ENCODE results near the gene TSHR.

DNA sequence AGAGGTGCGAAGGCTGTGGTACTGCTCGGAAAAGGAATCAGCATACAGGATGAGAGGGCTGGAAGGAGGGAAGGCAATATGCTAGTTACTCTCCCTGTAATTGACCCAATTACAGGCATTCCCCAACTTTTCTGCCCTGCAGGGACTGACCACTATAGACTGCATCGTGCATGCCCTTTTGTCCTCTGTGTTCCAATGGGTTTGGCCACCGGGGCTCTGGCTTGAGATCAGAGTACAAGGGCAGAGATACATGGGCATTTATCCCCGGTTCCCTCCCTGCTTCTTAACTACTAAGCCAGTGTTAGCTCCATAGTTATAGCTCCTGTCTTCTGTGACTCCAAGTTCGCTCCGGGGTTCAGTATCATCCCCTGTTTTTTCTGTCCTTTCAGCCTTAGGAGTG lies 205.7 kb downstream of the TSHR start:
- TF ChIP-seq HMGA2 (CRISPR knock-in tag; IDR thresholded peaks at IDR 0.05): no peak
- TF ChIP-seq, protein P1, sequence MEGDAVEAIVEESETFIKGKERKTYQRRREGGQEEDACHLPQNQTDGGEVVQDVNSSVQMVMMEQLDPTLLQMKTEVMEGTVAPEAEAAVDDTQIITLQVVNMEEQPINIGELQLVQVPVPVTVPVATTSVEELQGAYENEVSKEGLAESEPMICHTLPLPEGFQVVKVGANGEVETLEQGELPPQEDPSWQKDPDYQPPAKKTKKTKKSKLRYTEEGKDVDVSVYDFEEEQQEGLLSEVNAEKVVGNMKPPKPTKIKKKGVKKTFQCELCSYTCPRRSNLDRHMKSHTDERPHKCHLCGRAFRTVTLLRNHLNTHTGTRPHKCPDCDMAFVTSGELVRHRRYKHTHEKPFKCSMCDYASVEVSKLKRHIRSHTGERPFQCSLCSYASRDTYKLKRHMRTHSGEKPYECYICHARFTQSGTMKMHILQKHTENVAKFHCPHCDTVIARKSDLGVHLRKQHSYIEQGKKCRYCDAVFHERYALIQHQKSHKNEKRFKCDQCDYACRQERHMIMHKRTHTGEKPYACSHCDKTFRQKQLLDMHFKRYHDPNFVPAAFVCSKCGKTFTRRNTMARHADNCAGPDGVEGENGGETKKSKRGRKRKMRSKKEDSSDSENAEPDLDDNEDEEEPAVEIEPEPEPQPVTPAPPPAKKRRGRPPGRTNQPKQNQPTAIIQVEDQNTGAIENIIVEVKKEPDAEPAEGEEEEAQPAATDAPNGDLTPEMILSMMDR (IDR thresholded peaks at IDR 0.05): no peak
- no peak for TF ChIP-seq CREB1 (CRISPR knock-in tag; IDR thresholded peaks at IDR 0.05)
- no peak for TF ChIP-seq SMAD3 (CRISPR knock-in tag; IDR thresholded peaks at IDR 0.05; ENCODE audit: borderline replicate concordance)
- TF ChIP-seq NR3C1 (CRISPR knock-in tag; conservative IDR thresholded peaks at IDR 0.05; ENCODE audit: low read depth): no peak
